GM23338 (cell line): ENCODE data around the gene HIBADH. TPM values are rescaled to one million over a fixed set of nuclear protein-coding genes. Genes with fewer than 3 reads are reported as not detected.
A peak's percentile ranks its signal among the peaks of the same experiment; 100 is the strongest.

Source experiments
- ATAC-seq: fragments of 200-7000 bp; cut with Tn5 transposase; 3 replicates; pipeline ENCODE4 v1.9.1; 2020
- DNase-seq: peaks from one replicate; pipeline ENCODE4 v3.0.0-alpha.2; 2015; ENCODE audit warnings: low spot score
- H2AFZ ChIP-seq: fragments of 200-600 bp; sonication (generic); 2 replicates; pipeline ENCODE4 v1.8.0; 2016; ENCODE audit warnings: antibody characterized with exemption, mild to moderate bottlenecking, moderate library complexity
- H3F3A ChIP-seq: fragments of 200-600 bp; sonication (generic); replicated peaks from 2 replicates; pipeline ENCODE4 v1.8.0; 2017; ENCODE audit warnings: antibody characterized with exemption, mixed run types, low read depth
- H3K27ac ChIP-seq: fragments of 200-600 bp; sonication (generic); 2 replicates; pipeline ENCODE4 v1.6.1; 2016; ENCODE audit warnings: low read depth
- H3K27me3 ChIP-seq: fragments of 200-600 bp; sonication (generic); 2 replicates; pipeline ENCODE4 v1.8.0; 2016; ENCODE audit warnings: mild to moderate bottlenecking, mixed run types, moderate library complexity; ENCODE audit not compliant: insufficient read depth
- H3K36me3 ChIP-seq: fragments of 200-600 bp; sonication (generic); 2 replicates; pipeline ENCODE4 v1.8.0; 2016; ENCODE audit warnings: mild to moderate bottlenecking; ENCODE audit not compliant: insufficient read depth
- H3K4me1 ChIP-seq: fragments of 200-600 bp; sonication (generic); 2 replicates; pipeline ENCODE4 v1.8.0; 2016; ENCODE audit warnings: mild to moderate bottlenecking, moderate library complexity; ENCODE audit not compliant: insufficient read depth
- H3K4me2 ChIP-seq: fragments of 200-600 bp; sonication (generic); 2 replicates; pipeline ENCODE4 v1.7.1; 2017; ENCODE audit warnings: mixed run types
- H3K4me3 ChIP-seq: fragments of 200-600 bp; sonication (generic); 2 replicates; pipeline ENCODE4 v1.6.1; 2016; ENCODE audit warnings: mixed run types
- H3K79me2 ChIP-seq: fragments of 200-600 bp; sonication (generic); replicated peaks from 2 replicates; pipeline ENCODE4 v1.8.0; 2017; ENCODE audit warnings: mild to moderate bottlenecking; ENCODE audit not compliant: insufficient read depth
- H3K9me2 ChIP-seq: fragments of 200-600 bp; sonication (generic); 2 replicates; pipeline ENCODE4 v1.8.0; 2017; ENCODE audit not compliant: insufficient read depth
- H4K20me1 ChIP-seq: fragments of 200-600 bp; sonication (generic); replicated peaks from 2 replicates; pipeline ENCODE4 v1.8.0; 2017; ENCODE audit warnings: mild to moderate bottlenecking; ENCODE audit not compliant: insufficient read depth
- H3K27ac Mint-ChIP-seq: 2 replicates; pipeline ENCODE4 v1.8.0; 2020; ENCODE audit warnings: inconsistent platforms, mild to moderate bottlenecking, moderate library complexity, mixed read lengths
- H3K27me3 Mint-ChIP-seq: 3 replicates; pipeline ENCODE4 v1.8.0; 2022; ENCODE audit warnings: low read depth, mild to moderate bottlenecking, moderate library complexity, mixed read lengths, inconsistent platforms; ENCODE audit not compliant: insufficient read depth, poor library complexity
- H3K36me3 Mint-ChIP-seq: 3 replicates; pipeline ENCODE4 v1.8.0; 2021; ENCODE audit warnings: low read depth, mild to moderate bottlenecking, inconsistent platforms, moderate library complexity, mixed read lengths
- H3K4me1 Mint-ChIP-seq: 3 replicates; pipeline ENCODE4 v1.8.0; 2020; ENCODE audit warnings: mild to moderate bottlenecking, inconsistent platforms, mixed read lengths
- H3K4me3 Mint-ChIP-seq: 3 replicates; pipeline ENCODE4 v1.8.0; 2021; ENCODE audit warnings: moderate library complexity, mild to moderate bottlenecking, inconsistent platforms, mixed read lengths
- H3K9me3 Mint-ChIP-seq: 3 replicates; pipeline ENCODE4 v1.8.0; 2020; ENCODE audit warnings: moderate library complexity, mild to moderate bottlenecking, inconsistent platforms, mixed read lengths
- CREB1 ChIP-seq: fragments of 250-450 bp; sonication (Bioruptor Pico); IDR thresholded peaks from 2 replicates; pipeline ENCODE4 v1.5.0; 2020; ENCODE audit warnings: low read depth, mild to moderate bottlenecking, moderate library complexity
- EZH2 ChIP-seq: fragments of 200-600 bp; sonication (generic); IDR thresholded peaks from one replicate; pipeline ENCODE4 v1.8.0; 2017; ENCODE audit warnings: antibody characterized with exemption, mild to moderate bottlenecking, low read depth; ENCODE audit not compliant: unreplicated experiment
- EZH2phosphoT487 ChIP-seq: fragments of 200-600 bp; sonication (generic); IDR thresholded peaks from one replicate; pipeline ENCODE4 v1.8.1; 2018; ENCODE audit warnings: antibody characterized with exemption; ENCODE audit not compliant: unreplicated experiment
- NANOG ChIP-seq: IDR thresholded peaks from 2 replicates; pipeline ENCODE4 v1.6.1; 2016; ENCODE audit warnings: antibody characterized with exemption, borderline replicate concordance
- POLR2AphosphoS5 ChIP-seq: IDR thresholded peaks from 2 replicates; pipeline ENCODE4 v1.6.1; 2016; ENCODE audit warnings: antibody characterized with exemption, low read depth
- STAT1 ChIP-seq: IDR thresholded peaks from one replicate; pipeline ENCODE4 v1.6.1; 2016; ENCODE audit warnings: antibody characterized with exemption; ENCODE audit not compliant: unreplicated experiment
- ZNF114 ChIP-seq: fragments of 250-450 bp; sonication (Bioruptor Pico); IDR thresholded peaks from 2 replicates; pipeline ENCODE4 v1.5.0; 2020; ENCODE audit warnings: mild to moderate bottlenecking, moderate library complexity
- ZNF331 ChIP-seq: fragments of 250-450 bp; sonication (Bioruptor Pico); IDR thresholded peaks from 2 replicates; pipeline ENCODE4 v1.5.0; 2020; ENCODE audit warnings: low read depth, mild to moderate bottlenecking, moderate library complexity
- polyA plus RNA-seq: library from polyadenylated mRNA; unstranded; fragments of >200 nt; fragmentation: Nextera tagmentation; extraction: Ambion mirVana; gene quantifications from 2 replicates; pipeline ENCODE4 v1.2.1, GENCODE V29; 2016
- total RNA-seq: library from RNA; depleted of rRNA; stranded (reverse); fragments of >200 nt; shearing (Covaris generic); gene quantifications from 2 replicates; pipeline ENCODE4 v1.2.3, GENCODE V29; 2014
- TF ChIP-seq, protein P1 (sequence below): IDR thresholded peaks from one replicate; pipeline ENCODE4 v1.6.1; 2018; ENCODE audit warnings: antibody characterized with exemption; ENCODE audit not compliant: unreplicated experiment
- TF ChIP-seq, protein P2 (sequence below), 2 experiments: fragments of 200-600 bp in 1 of 2; sonication (generic) in 1 of 2; conservative IDR thresholded peaks; 2 replicates each; pipeline versions ENCODE4 v1.5.1 to v1.6.1; 2016 to 2017; ENCODE audit warnings: antibody characterized with exemption in 2 of 2, low read depth in 2 of 2, mild to moderate bottlenecking in 2 of 2, moderate library complexity in 1 of 2
- TF ChIP-seq, protein P3 (sequence below): IDR thresholded peaks from 2 replicates; pipeline ENCODE4 v1.6.1; 2016; ENCODE audit warnings: antibody characterized with exemption

The HIBADH gene
- total and polyA plus RNA-seq, 2 experiments from 2014 or later, result 31.3 to 57.0 TPM

DNA sequence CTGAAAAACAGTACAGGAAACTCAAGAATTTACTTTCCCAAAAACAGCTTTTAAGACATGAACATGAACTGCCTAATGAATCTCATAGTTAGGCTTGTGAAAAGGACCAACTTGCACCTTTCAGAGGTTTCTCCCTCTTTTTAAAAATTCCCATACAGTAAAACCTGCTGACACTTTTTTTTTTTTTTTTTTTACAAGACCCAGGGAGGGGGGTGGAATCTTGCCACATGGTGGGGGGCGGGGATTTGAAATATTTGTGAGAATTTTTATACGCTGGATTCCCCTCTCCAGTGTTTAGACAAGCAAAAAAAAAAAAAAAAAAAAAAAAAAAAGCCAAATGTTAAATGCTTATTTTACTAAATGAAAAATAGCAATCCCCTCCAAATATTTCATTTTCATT is 57.4 kb downstream of the HIBADH start:
- Histone ChIP-seq H2AFZ (no peak overlapping the region), H3K79me2 (no peaks in the 10 kb centered on the region; the same call in 1 of the 2 replicates), H3K27ac (peak overlapping the region; percentile 91; the same call in 1 of the 2 replicates), H3F3A (no peaks in the 10 kb centered on the region), H3K36me3 (no peaks in the 10 kb centered on the region), H3K4me1 (peaks cover 56% of the 10 kb centered on the region), H4K20me1 (no peaks in the 10 kb centered on the region), H3K27me3 (no peaks in the 10 kb centered on the region), H3K9me2 (no peaks in the 10 kb centered on the region), H3K4me3 (peak overlapping the region; percentile 24; the same call in 1 of the 2 replicates), H3K4me2 (peak overlapping the region; percentile 48)
- Mint-ChIP-seq H3K27me3 (no peaks in the 10 kb centered on the region), H3K4me1 (peaks cover 63% of the 10 kb centered on the region), H3K36me3 (no peaks in the 10 kb centered on the region), H3K9me3 (no peaks in the 10 kb centered on the region), H3K4me3 (peak overlapping the region; percentile 55; the same call in 2 of the 3 replicates), H3K27ac (peak overlapping the region; percentile 82; the same call in 1 of the 2 replicates)
- no peak for ATAC-seq
- TF ChIP-seq CREB1 (CRISPR knock-in tag), result no peak
- TF ChIP-seq, protein P1, sequence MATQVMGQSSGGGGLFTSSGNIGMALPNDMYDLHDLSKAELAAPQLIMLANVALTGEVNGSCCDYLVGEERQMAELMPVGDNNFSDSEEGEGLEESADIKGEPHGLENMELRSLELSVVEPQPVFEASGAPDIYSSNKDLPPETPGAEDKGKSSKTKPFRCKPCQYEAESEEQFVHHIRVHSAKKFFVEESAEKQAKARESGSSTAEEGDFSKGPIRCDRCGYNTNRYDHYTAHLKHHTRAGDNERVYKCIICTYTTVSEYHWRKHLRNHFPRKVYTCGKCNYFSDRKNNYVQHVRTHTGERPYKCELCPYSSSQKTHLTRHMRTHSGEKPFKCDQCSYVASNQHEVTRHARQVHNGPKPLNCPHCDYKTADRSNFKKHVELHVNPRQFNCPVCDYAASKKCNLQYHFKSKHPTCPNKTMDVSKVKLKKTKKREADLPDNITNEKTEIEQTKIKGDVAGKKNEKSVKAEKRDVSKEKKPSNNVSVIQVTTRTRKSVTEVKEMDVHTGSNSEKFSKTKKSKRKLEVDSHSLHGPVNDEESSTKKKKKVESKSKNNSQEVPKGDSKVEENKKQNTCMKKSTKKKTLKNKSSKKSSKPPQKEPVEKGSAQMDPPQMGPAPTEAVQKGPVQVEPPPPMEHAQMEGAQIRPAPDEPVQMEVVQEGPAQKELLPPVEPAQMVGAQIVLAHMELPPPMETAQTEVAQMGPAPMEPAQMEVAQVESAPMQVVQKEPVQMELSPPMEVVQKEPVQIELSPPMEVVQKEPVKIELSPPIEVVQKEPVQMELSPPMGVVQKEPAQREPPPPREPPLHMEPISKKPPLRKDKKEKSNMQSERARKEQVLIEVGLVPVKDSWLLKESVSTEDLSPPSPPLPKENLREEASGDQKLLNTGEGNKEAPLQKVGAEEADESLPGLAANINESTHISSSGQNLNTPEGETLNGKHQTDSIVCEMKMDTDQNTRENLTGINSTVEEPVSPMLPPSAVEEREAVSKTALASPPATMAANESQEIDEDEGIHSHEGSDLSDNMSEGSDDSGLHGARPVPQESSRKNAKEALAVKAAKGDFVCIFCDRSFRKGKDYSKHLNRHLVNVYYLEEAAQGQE, result no peak
- TF ChIP-seq STAT1, result no peak
- TF ChIP-seq ZNF114, result no peak
- no peak for TF ChIP-seq EZH2
- no peak for TF ChIP-seq EZH2phosphoT487
- TF ChIP-seq POLR2AphosphoS5, result no peak
- TF ChIP-seq, protein P2, sequence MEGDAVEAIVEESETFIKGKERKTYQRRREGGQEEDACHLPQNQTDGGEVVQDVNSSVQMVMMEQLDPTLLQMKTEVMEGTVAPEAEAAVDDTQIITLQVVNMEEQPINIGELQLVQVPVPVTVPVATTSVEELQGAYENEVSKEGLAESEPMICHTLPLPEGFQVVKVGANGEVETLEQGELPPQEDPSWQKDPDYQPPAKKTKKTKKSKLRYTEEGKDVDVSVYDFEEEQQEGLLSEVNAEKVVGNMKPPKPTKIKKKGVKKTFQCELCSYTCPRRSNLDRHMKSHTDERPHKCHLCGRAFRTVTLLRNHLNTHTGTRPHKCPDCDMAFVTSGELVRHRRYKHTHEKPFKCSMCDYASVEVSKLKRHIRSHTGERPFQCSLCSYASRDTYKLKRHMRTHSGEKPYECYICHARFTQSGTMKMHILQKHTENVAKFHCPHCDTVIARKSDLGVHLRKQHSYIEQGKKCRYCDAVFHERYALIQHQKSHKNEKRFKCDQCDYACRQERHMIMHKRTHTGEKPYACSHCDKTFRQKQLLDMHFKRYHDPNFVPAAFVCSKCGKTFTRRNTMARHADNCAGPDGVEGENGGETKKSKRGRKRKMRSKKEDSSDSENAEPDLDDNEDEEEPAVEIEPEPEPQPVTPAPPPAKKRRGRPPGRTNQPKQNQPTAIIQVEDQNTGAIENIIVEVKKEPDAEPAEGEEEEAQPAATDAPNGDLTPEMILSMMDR (conservative IDR thresholded peaks at IDR 0.05; ENCODE audit: low read depth in 2 of 2), result no peak
- no peak for TF ChIP-seq ZNF331 (CRISPR knock-in tag)
- DNase-seq, result peak; percentile 24

DNA sequence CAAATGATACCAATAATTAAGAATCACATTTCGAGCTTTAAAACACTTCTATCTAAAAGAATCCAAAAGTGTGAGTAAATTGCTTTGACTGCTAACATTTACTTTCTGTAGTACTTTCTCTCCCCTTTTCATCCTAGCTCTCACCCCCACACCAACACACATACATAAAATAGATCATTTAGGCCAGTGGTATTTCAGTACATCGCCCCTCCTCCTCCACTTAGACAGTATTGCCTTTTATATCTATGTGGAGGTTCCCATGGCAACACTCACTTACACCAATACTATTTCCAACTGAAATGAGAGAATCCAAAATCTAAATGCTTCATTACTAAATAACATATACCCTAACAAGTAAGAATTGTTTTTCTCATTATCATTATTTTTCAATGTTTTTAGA is 58.9 kb downstream of the HIBADH start:
- H3K27ac Mint-ChIP-seq, result peak overlapping the region; percentile 92
- peak overlapping the region; percentile 62 for H3K4me3 Mint-ChIP-seq
- Histone ChIP-seq H3F3A (no peaks in the 10 kb centered on the region), H3K4me3 (peak overlapping the region; percentile 24), H3K27ac (peak overlapping the region; percentile 91; the same call in 1 of the 2 replicates), H3K4me2 (peak overlapping the region; percentile 48), H3K36me3 (no peaks in the 10 kb centered on the region), H3K79me2 (no peaks in the 10 kb centered on the region), H4K20me1 (no peaks in the 10 kb centered on the region), H3K9me2 (no peaks in the 10 kb centered on the region), H3K4me1 (peaks cover 56% of the 10 kb centered on the region), H2AFZ (no peak overlapping the region), H3K27me3 (no peaks in the 10 kb centered on the region)
- peak; percentile 34 for DNase-seq
- no peaks in the 10 kb centered on the region for H3K27me3 Mint-ChIP-seq
- H3K4me1 Mint-ChIP-seq, result peaks cover 70% of the 10 kb centered on the region
- no peak; the same call in 2 of the 3 replicates for ATAC-seq
- H3K36me3 Mint-ChIP-seq, result peaks cover 6% of the 10 kb centered on the region; the same call in 2 of the 3 replicates
- no peaks in the 10 kb centered on the region for H3K9me3 Mint-ChIP-seq
- TF ChIP-seq ZNF331 (CRISPR knock-in tag) (no peak), NANOG (no peak), EZH2phosphoT487 (no peak)
- TF ChIP-seq, protein P3, sequence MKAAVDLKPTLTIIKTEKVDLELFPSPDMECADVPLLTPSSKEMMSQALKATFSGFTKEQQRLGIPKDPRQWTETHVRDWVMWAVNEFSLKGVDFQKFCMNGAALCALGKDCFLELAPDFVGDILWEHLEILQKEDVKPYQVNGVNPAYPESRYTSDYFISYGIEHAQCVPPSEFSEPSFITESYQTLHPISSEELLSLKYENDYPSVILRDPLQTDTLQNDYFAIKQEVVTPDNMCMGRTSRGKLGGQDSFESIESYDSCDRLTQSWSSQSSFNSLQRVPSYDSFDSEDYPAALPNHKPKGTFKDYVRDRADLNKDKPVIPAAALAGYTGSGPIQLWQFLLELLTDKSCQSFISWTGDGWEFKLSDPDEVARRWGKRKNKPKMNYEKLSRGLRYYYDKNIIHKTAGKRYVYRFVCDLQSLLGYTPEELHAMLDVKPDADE, result no peak
